Right lobe of liver (tissue), 4 donors: Measurements from ENCODE around the gene PRCC.

Experiments
- CTCF ChIP-seq, 4 donors: fragments of 200-600 bp in 3 of 4; fragments of 450-650 bp in 1 of 4; IDR thresholded peaks; one replicate each; pipeline versions ENCODE4 v1.5.1 to v1.8.0; 2016 to 2022; ENCODE audit warnings: antibody characterized with exemption in 4 of 4, mild to moderate bottlenecking in 2 of 4
- POLR2A ChIP-seq: fragments of 450-650 bp; IDR thresholded peaks from one replicate; pipeline ENCODE4 v1.6.1; 2017; ENCODE audit warnings: antibody characterized with exemption, mild to moderate bottlenecking
- donor health status: DM: no; HTN: no; CAD: no.
- donor health status: DM: no; HTN: no; CAD: no.
- donor health status: DM: no; HTN: yes; CAD: no.

DNA sequence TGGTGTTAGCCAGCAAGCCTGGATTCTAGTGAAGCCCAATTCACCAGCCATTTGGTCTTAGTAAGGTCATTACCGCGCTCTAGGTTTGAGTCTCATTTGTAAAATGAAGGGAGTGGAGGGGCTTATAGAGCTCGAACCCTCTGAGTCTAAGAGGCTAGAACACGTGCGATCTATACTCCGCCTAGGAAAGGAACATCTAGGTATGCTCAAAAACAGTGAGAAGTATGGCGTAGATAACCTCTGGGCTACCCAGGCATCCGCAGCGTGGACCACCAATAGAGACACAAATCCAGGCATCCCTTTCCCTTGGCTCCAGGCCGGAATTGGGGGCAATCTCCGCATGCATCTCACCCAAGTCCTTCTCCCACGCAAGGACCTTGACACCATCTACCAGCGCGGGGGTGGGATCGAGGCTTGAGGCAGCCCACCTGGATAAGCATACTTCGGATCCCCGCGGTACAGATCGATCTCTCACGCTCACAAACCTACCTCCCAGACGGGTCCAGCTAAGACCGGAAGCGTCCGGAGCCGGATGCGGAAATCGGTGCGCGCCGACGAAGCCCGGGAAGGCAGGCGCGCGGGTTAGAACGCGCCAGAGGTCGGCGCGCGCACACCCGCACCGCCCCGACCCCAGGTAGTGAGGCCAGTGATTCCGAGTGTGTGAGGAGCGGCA lies 39.3 kb upstream of the PRCC start, which contains the start of gene METTL25B:
- TF ChIP-seq CTCF (IDR thresholded peaks at IDR 0.05) = no peak
- no peak for TF ChIP-seq POLR2A
